ENCODE measurements around the gene AFAP1L2.

GRCh38 chr10:114356126-114356525 is 48.2 kb downstream of the AFAP1L2 start:
- no peak for TF ChIP-seq EZH2phosphoT487 (IDR thresholded peaks at IDR 0.05; ENCODE audit: insufficient read depth, low read depth)
- no peak for TF ChIP-seq EZH2 (IDR thresholded peaks at IDR 0.05; ENCODE audit: insufficient read depth, poor library complexity, severe bottlenecking)
